Measurements from ENCODE around the gene SLC16A2. TPM values are rescaled to one million over a fixed set of nuclear protein-coding genes. Genes with fewer than 3 reads are reported as not detected.

The SLC16A2 gene
- total RNA-seq, 1 experiment from 2014 or later = 0.32 TPM

DNA sequence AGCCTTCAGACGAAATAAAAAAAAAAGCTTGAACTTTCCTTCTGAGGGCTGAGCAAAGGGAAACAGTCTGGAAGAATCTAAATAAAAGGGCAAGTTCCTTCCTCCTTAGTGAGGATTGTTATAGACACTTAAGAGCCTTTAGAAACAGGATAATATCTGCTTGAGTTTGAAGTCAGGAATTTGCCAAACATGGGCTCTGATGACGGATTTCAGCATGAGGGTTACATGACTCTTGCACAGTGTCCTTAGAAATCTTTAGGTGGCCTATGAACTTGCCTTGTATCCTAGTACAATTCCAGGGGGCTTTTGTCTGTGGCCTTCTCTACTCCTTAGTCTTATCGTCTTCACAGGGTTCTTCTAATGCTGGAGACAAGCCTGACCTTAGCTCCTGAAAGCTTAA lies 99.0 kb downstream of the SLC16A2 start:
- H3K9me3 ChIP-seq (ENCODE audit: control insufficient read depth in 1 of 2, insufficient read depth in 1 of 2, low read depth in 1 of 2, low read length in 2 of 2) = no peaks in the 10 kb centered on the region
- H3K9me2 ChIP-seq (ENCODE audit: insufficient read depth) = no peaks in the 10 kb centered on the region
- ATAC-seq (no peak), DNase-seq (ENCODE audit: low read depth, low spot score) (no peak)
- no TSS peak for BruUV-seq (replicated peaks)
- no peaks in the 10 kb centered on the region for H3K79me2 ChIP-seq (ENCODE audit: insufficient read depth, low read length)
- ChIA-PET RAD21 (ENCODE audit: low non-redundant PET in 1 of 2, low total read pairs in 2 of 2, uncharacterized antibody in 2 of 2, unreplicated experiment in 2 of 2) (no interaction called here), POLR2A (no interaction called here), CTCF (no interaction called here)
- no peaks in the 10 kb centered on the region for H3K27me3 ChIP-seq (ENCODE audit: insufficient read depth, low read length)
- H3K9ac ChIP-seq (ENCODE audit: low read length) = no peak overlapping the region
- TF ChIP-seq POLR2AphosphoS5 (IDR thresholded peaks at IDR 0.05; ENCODE audit: low read depth, low read length) (no peak), SIN3A (IDR thresholded peaks at IDR 0.05; ENCODE audit: low read depth) (no peak), JUND (IDR thresholded peaks at IDR 0.05) (no peak), RAD21 (IDR thresholded peaks at IDR 0.05; ENCODE audit: low read depth) (no peak), FOSL1 (IDR thresholded peaks at IDR 0.05; ENCODE audit: low read depth) (no peak), CEBPB (IDR thresholded peaks at IDR 0.05; ENCODE audit: low read depth) (no peak), YY1 (IDR thresholded peaks at IDR 0.05; ENCODE audit: extremely low read depth, insufficient replicate concordance, low read depth, low read length) (no peak)
- TF ChIP-seq, protein P1, sequence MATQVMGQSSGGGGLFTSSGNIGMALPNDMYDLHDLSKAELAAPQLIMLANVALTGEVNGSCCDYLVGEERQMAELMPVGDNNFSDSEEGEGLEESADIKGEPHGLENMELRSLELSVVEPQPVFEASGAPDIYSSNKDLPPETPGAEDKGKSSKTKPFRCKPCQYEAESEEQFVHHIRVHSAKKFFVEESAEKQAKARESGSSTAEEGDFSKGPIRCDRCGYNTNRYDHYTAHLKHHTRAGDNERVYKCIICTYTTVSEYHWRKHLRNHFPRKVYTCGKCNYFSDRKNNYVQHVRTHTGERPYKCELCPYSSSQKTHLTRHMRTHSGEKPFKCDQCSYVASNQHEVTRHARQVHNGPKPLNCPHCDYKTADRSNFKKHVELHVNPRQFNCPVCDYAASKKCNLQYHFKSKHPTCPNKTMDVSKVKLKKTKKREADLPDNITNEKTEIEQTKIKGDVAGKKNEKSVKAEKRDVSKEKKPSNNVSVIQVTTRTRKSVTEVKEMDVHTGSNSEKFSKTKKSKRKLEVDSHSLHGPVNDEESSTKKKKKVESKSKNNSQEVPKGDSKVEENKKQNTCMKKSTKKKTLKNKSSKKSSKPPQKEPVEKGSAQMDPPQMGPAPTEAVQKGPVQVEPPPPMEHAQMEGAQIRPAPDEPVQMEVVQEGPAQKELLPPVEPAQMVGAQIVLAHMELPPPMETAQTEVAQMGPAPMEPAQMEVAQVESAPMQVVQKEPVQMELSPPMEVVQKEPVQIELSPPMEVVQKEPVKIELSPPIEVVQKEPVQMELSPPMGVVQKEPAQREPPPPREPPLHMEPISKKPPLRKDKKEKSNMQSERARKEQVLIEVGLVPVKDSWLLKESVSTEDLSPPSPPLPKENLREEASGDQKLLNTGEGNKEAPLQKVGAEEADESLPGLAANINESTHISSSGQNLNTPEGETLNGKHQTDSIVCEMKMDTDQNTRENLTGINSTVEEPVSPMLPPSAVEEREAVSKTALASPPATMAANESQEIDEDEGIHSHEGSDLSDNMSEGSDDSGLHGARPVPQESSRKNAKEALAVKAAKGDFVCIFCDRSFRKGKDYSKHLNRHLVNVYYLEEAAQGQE (IDR thresholded peaks at IDR 0.05; ENCODE audit: low read depth) = no peak
- no peaks in the 10 kb centered on the region for H3K36me3 ChIP-seq (ENCODE audit: control insufficient read depth in 1 of 2, insufficient read depth in 2 of 2, low read length in 2 of 2)
- H4K20me1 ChIP-seq (ENCODE audit: insufficient read depth) = no peaks in the 10 kb centered on the region
- no peak overlapping the region for H3K27ac ChIP-seq (ENCODE audit: low read depth, low read length)
- H3K4me2 ChIP-seq (ENCODE audit: low read length) = no peak overlapping the region
- no peak overlapping the region for H2AFZ ChIP-seq (ENCODE audit: low read depth, low read length, poor library complexity, severe bottlenecking)
- H3K4me1 ChIP-seq (ENCODE audit: control insufficient read depth in 1 of 2, insufficient read depth in 2 of 2, low read length in 2 of 2) = peaks cover 0 to 7% of the 10 kb centered on the region in 2 experiments; a peak in 2 of 4 replicates
- intact Hi-C loops (cut with micrococcal nuclease) = no loop called here
- no peak overlapping the region for H3K4me3 ChIP-seq (replicated peaks in 1 of 2; ENCODE audit: low read depth in 1 of 2, low read length in 2 of 2)

Data from HCT116 (cell line).